Transverse colon (tissue), 4 donors: ENCODE results near the gene POLA2.

ENCODE experiments used
- CTCF ChIP-seq, 5 experiments: fragments of 200-600 bp in 3 of 5; fragments of 450-650 bp in 2 of 5; sonication (generic) in 3 of 5; IDR thresholded peaks; 1 replicate in 2 of 5; 2 replicates in 3 of 5; pipeline ENCODE4 v1.5.1; 2016 to 2017; ENCODE audit warnings: antibody characterized with exemption in 5 of 5, inconsistent platforms in 3 of 5, mild to moderate bottlenecking in 2 of 5, moderate library complexity in 1 of 5
- EP300 ChIP-seq: sonication (generic); formaldehyde crosslinking; IDR thresholded peaks from one replicate; pipeline ENCODE4 v1.6.1; 2017; ENCODE audit warnings: antibody characterized with exemption, low read depth
- POLR2A ChIP-seq: fragments of 450-650 bp; IDR thresholded peaks from one replicate; pipeline ENCODE4 v1.6.1; 2016; ENCODE audit warnings: antibody characterized with exemption, mild to moderate bottlenecking, moderate library complexity
- POLR2AphosphoS5 ChIP-seq, 3 donors: sonication (generic); formaldehyde crosslinking; IDR thresholded peaks; one replicate each; pipeline ENCODE4 v1.6.1; 2016; ENCODE audit warnings: antibody characterized with exemption in 3 of 3

- TF ChIP-seq CTCF (IDR thresholded peaks at IDR 0.05), result no peak
- no peak for TF ChIP-seq POLR2AphosphoS5 (IDR thresholded peaks at IDR 0.05)
- TF ChIP-seq EP300, result no peak
- no peak for TF ChIP-seq POLR2A
These were observed 67.7 kb downstream of the POLA2 start for GRCh38 chr11:65329478-65329877.
